GM12801 (cell line): ENCODE data around the gene OR5A2.

Source experiments
- CTCF ChIP-seq: IDR thresholded peaks from one replicate; pipeline ENCODE4 v1.5.1; 2011; ENCODE audit warnings: control low read depth; ENCODE audit not compliant: insufficient read length; ENCODE audit errors: extremely low read depth

Gene OR5A2

GRCh38 chr11:59426361-59427067, at the start of gene OR5A2:
Gene OR5A2 (minus strand): TSS chr11:59426413. CDS start chr11:59422953, 3,460 bp downstream.
- TF ChIP-seq CTCF: no peak

- TF ChIP-seq CTCF: no peak
Measured at GRCh38 chr11:59475176-59475575, 49.0 kb upstream of the OR5A2 start.

- TF ChIP-seq CTCF: no peak
Measured at GRCh38 chr11:59473015-59473414, 46.8 kb upstream of the OR5A2 start, which contains the start of gene OR4D10. Gene OR4D10 (plus strand): TSS chr11:59473315. CDS start chr11:59477430, 4,115 bp downstream.

GRCh38 chr11:59463190-59463641, 37.0 kb upstream of the OR5A2 start:
- TF ChIP-seq CTCF: no peak

GRCh38 chr11:59459916-59460315, 33.7 kb upstream of the OR5A2 start:
- TF ChIP-seq CTCF: no peak

GRCh38 chr11:59456661-59457060, 30.4 kb upstream of the OR5A2 start, which contains the start of gene OR4D6:
Gene OR4D6 (plus strand): TSS chr11:59456961. CDS start chr11:59456961, 0 bp downstream.
- TF ChIP-seq CTCF: no peak

GRCh38 chr11:59448484-59448883, 22.3 kb upstream of the OR5A2 start:
- no peak for TF ChIP-seq CTCF
